ENCODE measurements around the gene RESF1. TPM values are rescaled to one million over a fixed set of nuclear protein-coding genes. Genes with fewer than 3 reads are reported as not detected.

RESF1 gene
- total and polyA plus RNA-seq, 2 donors from 2014 or later, result 19.5 to 61.2 TPM

- intact Hi-C loops (cut with DNase I), result no loop called here
- H3K27ac ChIP-seq (ENCODE audit: low read depth in 2 of 2, low read length in 2 of 2), result no peak overlapping the region
- FAIRE-seq, result peak; percentile 46
Observed at GRCh38 chr12:31928246-31929026, 30.8 kb upstream of the RESF1 start.

GRCh38 chr12:31929027-31929526 lies 30.1 kb upstream of the RESF1 start:
- H3K9me3 ChIP-seq (ENCODE audit: control insufficient read depth in 2 of 3, insufficient read depth in 1 of 3, low read length in 3 of 3), result no peaks in the 10 kb centered on the region
- no peak for TF ChIP-seq CTCF (IDR thresholded peaks at IDR 0.05; ENCODE audit: borderline replicate concordance, extremely low read depth, insufficient read depth)
- no peaks in the 10 kb centered on the region for H3K27me3 ChIP-seq (ENCODE audit: control insufficient read depth, insufficient read depth, low read length)
- H3K36me3 ChIP-seq (ENCODE audit: control insufficient read depth in 2 of 3, insufficient read depth in 3 of 3, low read length in 3 of 3), result no peaks in the 10 kb centered on the region
- DNase-seq (no peak), FAIRE-seq (no peak)
- H3K4me1 ChIP-seq (ENCODE audit: control insufficient read depth in 2 of 3, insufficient read depth in 2 of 3, low read depth in 1 of 3, low read length in 3 of 3), result no peaks in the 10 kb centered on the region
- no peak overlapping the region for H3K9ac ChIP-seq (ENCODE audit: low read length in 3 of 3)
- H3K4me3 ChIP-seq (ENCODE audit: low read length in 3 of 3), result no peak overlapping the region
- H3K27ac ChIP-seq (ENCODE audit: low read depth in 2 of 2, low read length in 2 of 2), result no peak overlapping the region
- intact Hi-C loops (cut with DNase I), result no loop called here

More at GRCh38 chr12:31928246-31929026, 30.8 kb upstream of the RESF1 start:
- no peaks in the 10 kb centered on the region for H3K36me3 ChIP-seq (ENCODE audit: control insufficient read depth in 2 of 3, insufficient read depth in 3 of 3, low read length in 3 of 3)
- H3K9ac ChIP-seq (ENCODE audit: low read length in 3 of 3), result no peak overlapping the region
- no peak for DNase-seq
- TF ChIP-seq CTCF (IDR thresholded peaks at IDR 0.05; ENCODE audit: borderline replicate concordance, extremely low read depth, insufficient read depth), result no peak
- no peaks in the 10 kb centered on the region for H3K4me1 ChIP-seq (ENCODE audit: control insufficient read depth in 2 of 3, insufficient read depth in 2 of 3, low read depth in 1 of 3, low read length in 3 of 3)
- no peaks in the 10 kb centered on the region for H3K27me3 ChIP-seq (ENCODE audit: control insufficient read depth, insufficient read depth, low read length)
- no peak overlapping the region for H3K4me3 ChIP-seq (ENCODE audit: low read length in 3 of 3)
- peaks cover 0 to 3% (median 0%) of the 10 kb centered on the region in 3 donors for H3K9me3 ChIP-seq (ENCODE audit: control insufficient read depth in 2 of 3, insufficient read depth in 1 of 3, low read length in 3 of 3)

GRCh38 chr12:31931796-31932715 lies 27.2 kb upstream of the RESF1 start:
- no peaks in the 10 kb centered on the region for H3K27me3 ChIP-seq (ENCODE audit: control insufficient read depth, insufficient read depth, low read length)
- intact Hi-C loops (cut with DNase I), result no loop called here
- FAIRE-seq, result no peak
- H3K36me3 ChIP-seq (ENCODE audit: control insufficient read depth in 2 of 3, insufficient read depth in 3 of 3, low read length in 3 of 3), result no peaks in the 10 kb centered on the region
- H3K9ac ChIP-seq (ENCODE audit: low read length in 3 of 3), result no peak overlapping the region
- no peak overlapping the region for H3K27ac ChIP-seq (ENCODE audit: low read depth in 2 of 2, low read length in 2 of 2)
- no peak for TF ChIP-seq CTCF (IDR thresholded peaks at IDR 0.05; ENCODE audit: borderline replicate concordance, extremely low read depth, insufficient read depth)
- no peak overlapping the region for H3K4me3 ChIP-seq (ENCODE audit: low read length in 3 of 3)
- no peak for DNase-seq
- no peaks in the 10 kb centered on the region for H3K4me1 ChIP-seq (ENCODE audit: control insufficient read depth in 2 of 3, insufficient read depth in 2 of 3, low read depth in 1 of 3, low read length in 3 of 3)
- H3K9me3 ChIP-seq (ENCODE audit: control insufficient read depth in 2 of 3, insufficient read depth in 1 of 3, low read length in 3 of 3), result no peaks in the 10 kb centered on the region

All from kidney (tissue), 14 donors.